Smooth muscle cell (in vitro differentiated cells): ENCODE results near the gene PAPOLA. TPM values are rescaled to one million over a fixed set of nuclear protein-coding genes. Genes with fewer than 3 reads are reported as not detected.

ENCODE experiments used
- DNase-seq: peaks from one replicate; lab custom pipeline; 2025; ENCODE audit not compliant: unreplicated experiment; lab: John Stamatoyannopoulos, UW
- H2AFZ ChIP-seq: fragments of 200-600 bp; sonication (generic); 2 replicates; pipeline ENCODE4 v1.6.0; 2016; ENCODE audit warnings: antibody characterized with exemption, low read depth, mild to moderate bottlenecking
- H3F3A ChIP-seq: fragments of 200-600 bp; sonication (generic); 2 replicates; pipeline ENCODE4 v1.6.0; 2017; ENCODE audit warnings: antibody characterized with exemption, low read depth
- H3K27ac ChIP-seq: fragments of 200-600 bp; sonication (generic); 2 replicates; pipeline ENCODE4 v1.5.1; 2016; ENCODE audit warnings: low read depth, mild to moderate bottlenecking
- H3K27me3 ChIP-seq: fragments of 200-600 bp; sonication (generic); 2 replicates; pipeline ENCODE4 v1.6.1; 2016; ENCODE audit warnings: low read depth, mild to moderate bottlenecking
- H3K36me3 ChIP-seq: fragments of 200-600 bp; sonication (generic); 2 replicates; pipeline ENCODE4 v1.5.1; 2016; ENCODE audit warnings: low read depth
- H3K4me1 ChIP-seq: fragments of 200-600 bp; sonication (generic); 2 replicates; pipeline ENCODE4 v1.5.1; 2016; ENCODE audit warnings: low read depth
- H3K4me2 ChIP-seq: fragments of 200-600 bp; sonication (generic); 2 replicates; pipeline ENCODE4 v1.6.0; 2016; ENCODE audit warnings: mild to moderate bottlenecking
- H3K4me3 ChIP-seq: fragments of 200-600 bp; sonication (generic); 2 replicates; pipeline ENCODE4 v1.5.1; 2016; ENCODE audit warnings: mild to moderate bottlenecking
- H3K79me2 ChIP-seq: fragments of 200-600 bp; sonication (generic); 2 replicates; pipeline ENCODE4 v1.6.0; 2016; ENCODE audit warnings: low read depth, mild to moderate bottlenecking
- H3K9ac ChIP-seq: fragments of 200-600 bp; sonication (generic); 2 replicates; pipeline ENCODE4 v1.6.0; 2016; ENCODE audit warnings: low read depth
- H3K9me3 ChIP-seq: fragments of 200-600 bp; sonication (generic); replicated peaks from 2 replicates; pipeline ENCODE4 v1.5.1; 2016; ENCODE audit warnings: low read depth
- H4K20me1 ChIP-seq: fragments of 200-600 bp; sonication (generic); 2 replicates; pipeline ENCODE4 v1.6.0; 2016; ENCODE audit warnings: low read depth
- CTCF ChIP-seq: fragments of 200-600 bp; sonication (generic); IDR thresholded peaks from 2 replicates; pipeline ENCODE4 v1.5.1; 2017; ENCODE audit warnings: borderline replicate concordance, mild to moderate bottlenecking, antibody characterized with exemption; ENCODE audit not compliant: insufficient read depth, poor library complexity, severe bottlenecking
- WGBS: methylation state at CpG from one replicate; pipeline ENCODE4 v1.1.7; 2016; ENCODE audit warnings: low lambda C conversion rate; 5-methylcytosine and 5-hydroxymethylcytosine counted together
- polyA plus RNA-seq: library from polyadenylated mRNA; unstranded; fragments of >200 nt; fragmentation: Nextera tagmentation; extraction: Ambion mirVana; gene quantifications from 2 replicates; pipeline ENCODE4 v1.2.1, GENCODE V29; 2016
- total RNA-seq: library from RNA; depleted of rRNA; stranded (reverse); fragments of >200 nt; gene quantifications from 2 replicates; pipeline ENCODE4 v1.2.3, GENCODE V29; 2014

PAPOLA gene
- total and polyA plus RNA-seq, 2 experiments from 2014 or later = 109 to 137 TPM

- no peaks in the 10 kb centered on the region for H3F3A ChIP-seq
- H2AFZ ChIP-seq = no peak overlapping the region
- H3K9ac ChIP-seq = no peak overlapping the region
- peaks cover 11% of the 10 kb centered on the region for H4K20me1 ChIP-seq
- H3K27me3 ChIP-seq = peaks cover 25% of the 10 kb centered on the region
- no peaks in the 10 kb centered on the region for H3K9me3 ChIP-seq
- H3K4me3 ChIP-seq = no peak overlapping the region
- no peak overlapping the region for H3K4me2 ChIP-seq
- no peak for DNase-seq
- H3K27ac ChIP-seq = no peak overlapping the region
- TF ChIP-seq CTCF = no peak
- 73% methylated on average over 9 of the region's 9 CpGs for WGBS
- H3K4me1 ChIP-seq = no peaks in the 10 kb centered on the region
- no peaks in the 10 kb centered on the region for H3K79me2 ChIP-seq
- no peaks in the 10 kb centered on the region for H3K36me3 ChIP-seq
Observed at GRCh38 chr14:96580566-96580965, 78.4 kb downstream of the PAPOLA start.

GRCh38 chr14:96581026-96581425 lies 78.8 kb downstream of the PAPOLA start:
- no peak for TF ChIP-seq CTCF
- Histone ChIP-seq H3K4me2 (no peak overlapping the region), H3K27me3 (peaks cover 29% of the 10 kb centered on the region), H3K27ac (no peak overlapping the region), H3K4me3 (no peak overlapping the region), H3F3A (no peaks in the 10 kb centered on the region), H4K20me1 (peaks cover 9% of the 10 kb centered on the region), H2AFZ (no peak overlapping the region), H3K9me3 (no peaks in the 10 kb centered on the region), H3K36me3 (no peaks in the 10 kb centered on the region), H3K79me2 (no peaks in the 10 kb centered on the region), H3K9ac (no peak overlapping the region), H3K4me1 (no peaks in the 10 kb centered on the region)
- 82% methylated on average over 8 of the region's 8 CpGs for WGBS
- no peak for DNase-seq

GRCh38 chr14:96581902-96582301 lies 79.7 kb downstream of the PAPOLA start:
- Histone ChIP-seq H3K4me2 (no peak overlapping the region), H3K9ac (no peak overlapping the region), H2AFZ (no peak overlapping the region), H3K79me2 (no peaks in the 10 kb centered on the region), H3K9me3 (no peaks in the 10 kb centered on the region), H3K27me3 (peaks cover 32% of the 10 kb centered on the region), H3F3A (no peaks in the 10 kb centered on the region), H3K4me3 (no peak overlapping the region), H3K36me3 (no peaks in the 10 kb centered on the region), H3K4me1 (no peaks in the 10 kb centered on the region), H3K27ac (no peak overlapping the region), H4K20me1 (peaks cover under 1% of the 10 kb centered on the region)
- DNase-seq = no peak
- 87% methylated on average over 7 of the region's 7 CpGs for WGBS
- no peak for TF ChIP-seq CTCF

- Histone ChIP-seq H2AFZ (no peak overlapping the region), H3K4me2 (no peak overlapping the region), H3K4me3 (no peak overlapping the region), H3K27ac (no peak overlapping the region), H3F3A (no peaks in the 10 kb centered on the region), H3K4me1 (no peaks in the 10 kb centered on the region), H3K36me3 (no peaks in the 10 kb centered on the region), H3K9me3 (no peaks in the 10 kb centered on the region), H3K27me3 (peaks cover 32% of the 10 kb centered on the region), H3K9ac (no peak overlapping the region), H3K79me2 (no peaks in the 10 kb centered on the region), H4K20me1 (no peaks in the 10 kb centered on the region)
- TF ChIP-seq CTCF = no peak
- 86% methylated on average over 12 of the region's 12 CpGs for WGBS
- DNase-seq = no peak
Observed at GRCh38 chr14:96582411-96582961, 80.3 kb downstream of the PAPOLA start.
